WTC11 (cell line): ENCODE results near the gene RNGTT. TPM values are rescaled to one million over a fixed set of nuclear protein-coding genes. Genes with fewer than 3 reads are reported as not detected.

Experiments
- ATAC-seq: fragments of 200-7000 bp; cut with Tn5 transposase; 2 replicates; pipeline ENCODE4 v1.10.0; 2021; ENCODE audit warnings: mild to moderate bottlenecking, moderate library complexity
- CTCF ChIA-PET: fragments of 300-600 bp; sonication (Branson Sonifier 250); formaldehyde crosslinking; loops from one replicate; lab custom pipeline; 2021; ENCODE audit warnings: antibody characterized with exemption; lab: Charles Lee
- POLR2A ChIA-PET: fragments of 350-600 bp; sonication (Branson Sonifier 250); formaldehyde crosslinking; loops from one replicate; lab custom pipeline; 2021; ENCODE audit warnings: antibody characterized with exemption; lab: Charles Lee
- DNase-seq: peaks from one replicate; pipeline ENCODE4 v3.0.0; 2021; ENCODE audit warnings: low spot score
- H3K27ac Mint-ChIP-seq: 2 replicates; pipeline ENCODE4 v1.8.0; 2021; ENCODE audit warnings: mixed read lengths
- H3K27me3 Mint-ChIP-seq: 2 replicates; pipeline ENCODE4 v1.8.0; 2021; ENCODE audit warnings: low read depth, mild to moderate bottlenecking, moderate library complexity, mixed read lengths
- H3K36me3 Mint-ChIP-seq: 2 replicates; pipeline ENCODE4 v1.8.0; 2021; ENCODE audit warnings: mixed read lengths
- H3K4me1 Mint-ChIP-seq: 2 replicates; pipeline ENCODE4 v1.8.0; 2022; ENCODE audit warnings: mixed read lengths
- H3K4me3 Mint-ChIP-seq: 2 replicates; pipeline ENCODE4 v1.8.0; 2021; ENCODE audit warnings: mild to moderate bottlenecking, moderate library complexity, mixed read lengths
- H3K9me3 Mint-ChIP-seq: 2 replicates; pipeline ENCODE4 v1.8.0; 2021; ENCODE audit warnings: mixed read lengths
- AR ChIP-seq: fragments of 250-450 bp; sonication (Bioruptor Pico); IDR thresholded peaks from 2 replicates; pipeline ENCODE4 v1.9.0; 2021; ENCODE audit warnings: mild to moderate bottlenecking
- ARID4B ChIP-seq: sonication (generic); formaldehyde crosslinking; IDR thresholded peaks from 2 replicates; pipeline ENCODE4 v1.8.0; 2023; ENCODE audit warnings: missing genetic modification reagents, mild to moderate bottlenecking, borderline replicate concordance
- E2F1 ChIP-seq: sonication (generic); formaldehyde crosslinking; IDR thresholded peaks from 2 replicates; pipeline ENCODE4 v1.8.0; 2022; ENCODE audit warnings: mild to moderate bottlenecking, missing genetic modification reagents
- E2F4 ChIP-seq: sonication (generic); formaldehyde crosslinking; IDR thresholded peaks from 2 replicates; pipeline ENCODE4 v1.8.1; 2022; ENCODE audit warnings: low read depth, mild to moderate bottlenecking, moderate library complexity, missing genetic modification reagents, borderline replicate concordance
- EMX1 ChIP-seq: fragments of 250-450 bp; sonication (Bioruptor Pico); IDR thresholded peaks from 2 replicates; pipeline ENCODE4 v1.8.0; 2021; ENCODE audit warnings: mild to moderate bottlenecking
- ETV6 ChIP-seq: sonication (generic); formaldehyde crosslinking; IDR thresholded peaks from 2 replicates; pipeline ENCODE4 v1.8.1; 2022; ENCODE audit warnings: mild to moderate bottlenecking, missing genetic modification reagents
- JAZF1 ChIP-seq: fragments of 250-450 bp; sonication (Bioruptor Pico); IDR thresholded peaks from 2 replicates; pipeline ENCODE4 v1.9.0; 2021; ENCODE audit warnings: moderate library complexity, mild to moderate bottlenecking, inconsistent platforms
- MLX ChIP-seq: sonication (generic); formaldehyde crosslinking; IDR thresholded peaks from 2 replicates; pipeline ENCODE4 v1.8.1; 2023; ENCODE audit warnings: mild to moderate bottlenecking, missing genetic modification reagents, moderate library complexity
- NFE2L1 ChIP-seq: sonication (generic); formaldehyde crosslinking; IDR thresholded peaks from 2 replicates; pipeline ENCODE4 v1.8.1; 2023; ENCODE audit warnings: missing genetic modification reagents
- NFYB ChIP-seq: sonication (generic); formaldehyde crosslinking; conservative IDR thresholded peaks from 2 replicates; pipeline ENCODE4 v1.8.0; 2022; ENCODE audit warnings: low read depth, missing genetic modification reagents
- NR2C2 ChIP-seq: sonication (generic); formaldehyde crosslinking; IDR thresholded peaks from 2 replicates; pipeline ENCODE4 v1.8.0; 2022; ENCODE audit warnings: mild to moderate bottlenecking, missing genetic modification reagents
- OVOL2 ChIP-seq: fragments of 250-450 bp; sonication (Bioruptor Pico); IDR thresholded peaks from 2 replicates; pipeline ENCODE4 v1.9.0; 2021; ENCODE audit warnings: mild to moderate bottlenecking, borderline replicate concordance
- SP1 ChIP-seq: sonication (generic); formaldehyde crosslinking; conservative IDR thresholded peaks from 2 replicates; pipeline ENCODE4 v1.8.1; 2022; ENCODE audit warnings: missing genetic modification reagents
- ZBTB21 ChIP-seq: sonication (generic); formaldehyde crosslinking; IDR thresholded peaks from 2 replicates; pipeline ENCODE4 v1.8.1; 2023; ENCODE audit warnings: mild to moderate bottlenecking, missing genetic modification reagents, borderline replicate concordance
- ZNF219 ChIP-seq: sonication (generic); formaldehyde crosslinking; IDR thresholded peaks from 2 replicates; pipeline ENCODE4 v1.8.0; 2023; ENCODE audit warnings: missing genetic modification reagents, mild to moderate bottlenecking, borderline replicate concordance
- ZNF232 ChIP-seq: sonication (generic); formaldehyde crosslinking; IDR thresholded peaks from 2 replicates; pipeline ENCODE4 v1.8.0; 2022; ENCODE audit warnings: mild to moderate bottlenecking, missing genetic modification reagents
- ZNF396 ChIP-seq: fragments of 250-450 bp; sonication (Bioruptor Pico); IDR thresholded peaks from 2 replicates; pipeline ENCODE4 v1.8.0; 2021; ENCODE audit warnings: mild to moderate bottlenecking, moderate library complexity, borderline replicate concordance
- ZNF423 ChIP-seq: fragments of 250-450 bp; sonication (Bioruptor Pico); IDR thresholded peaks from 2 replicates; pipeline ENCODE4 v2.1.2; 2022; ENCODE audit warnings: mild to moderate bottlenecking, moderate library complexity
- ZNF425 ChIP-seq: fragments of 250-450 bp; sonication (Bioruptor Pico); conservative IDR thresholded peaks from 2 replicates; pipeline ENCODE4 v1.9.0; 2021; ENCODE audit warnings: mild to moderate bottlenecking
- total RNA-seq: library from RNA; stranded (reverse); gene quantifications from 3 replicates; pipeline ENCODE4 v1.2.3, GENCODE V29; 2021

RNGTT gene
- total RNA-seq, 1 experiment from 2014 or later = 20.4 TPM

GRCh38 chr6:88569959-88570358, 393.5 kb downstream of the RNGTT start (continued):
- TF ChIP-seq ZNF219 (CRISPR knock-in tag) (no peak), ARID4B (no peak), NFYB (no peak), ETV6 (no peak)

GRCh38 chr6:88567696-88568095, 395.7 kb downstream of the RNGTT start:
- TF ChIP-seq ZNF423 = no peak
- TF ChIP-seq ZNF425 (CRISPR knock-in tag) = no peak
- no peak for TF ChIP-seq NFE2L1 (CRISPR knock-in tag)
- no peak for TF ChIP-seq SP1 (CRISPR knock-in tag)
- TF ChIP-seq ZNF219 (CRISPR knock-in tag) = no peak
- TF ChIP-seq E2F1 (CRISPR knock-in tag) = no peak
- TF ChIP-seq AR (CRISPR knock-in tag) = no peak
- TF ChIP-seq NR2C2 (CRISPR knock-in tag) = no peak
- TF ChIP-seq ZBTB21 (CRISPR knock-in tag) = no peak
- TF ChIP-seq MLX = no peak
- TF ChIP-seq E2F4 (CRISPR knock-in tag) = no peak
- TF ChIP-seq JAZF1 (CRISPR knock-in tag) = no peak
- no peak for TF ChIP-seq ZNF396 (CRISPR knock-in tag)
- no peak for TF ChIP-seq EMX1 (CRISPR knock-in tag)
- no peak for TF ChIP-seq ZNF232 (CRISPR knock-in tag)
- TF ChIP-seq OVOL2 (CRISPR knock-in tag) = no peak
- no peak overlapping the region for H3K4me3 Mint-ChIP-seq
- peaks cover 33% of the 10 kb centered on the region for H3K9me3 Mint-ChIP-seq
- peaks cover 17% of the 10 kb centered on the region for H3K36me3 Mint-ChIP-seq
- H3K27me3 Mint-ChIP-seq = no peaks in the 10 kb centered on the region; the same call in 1 of the 2 replicates
- H3K4me1 Mint-ChIP-seq = peaks cover 9% of the 10 kb centered on the region
- DNase-seq (no peak), ATAC-seq (no peak)
- CTCF ChIA-PET = interaction anchor here (0.9 kb wide), 1 partner anchor 75 kb away, joined by 3 read pairs; no protein-coding TSS in a partner anchor
- H3K27ac Mint-ChIP-seq = no peak overlapping the region
- POLR2A ChIA-PET = no interaction called here
